DND-41 (cell line): ENCODE results near the gene SLC25A1.

Experiments used
- EZH2 ChIP-seq: IDR thresholded peaks from 3 replicates; pipeline ENCODE4 v1.6.1; 2012; ENCODE audit warnings: borderline replicate concordance, low read depth, mild to moderate bottlenecking, moderate library complexity, low read length, inconsistent platforms; ENCODE audit not compliant: severe bottlenecking
- TF ChIP-seq, protein P1 (sequence below): IDR thresholded peaks from 2 replicates; pipeline ENCODE4 v1.5.1; 2012; ENCODE audit warnings: borderline replicate concordance, low read length, moderate library complexity, mild to moderate bottlenecking; ENCODE audit not compliant: poor library complexity, severe bottlenecking; ENCODE audit errors: extremely low read depth

DNA sequence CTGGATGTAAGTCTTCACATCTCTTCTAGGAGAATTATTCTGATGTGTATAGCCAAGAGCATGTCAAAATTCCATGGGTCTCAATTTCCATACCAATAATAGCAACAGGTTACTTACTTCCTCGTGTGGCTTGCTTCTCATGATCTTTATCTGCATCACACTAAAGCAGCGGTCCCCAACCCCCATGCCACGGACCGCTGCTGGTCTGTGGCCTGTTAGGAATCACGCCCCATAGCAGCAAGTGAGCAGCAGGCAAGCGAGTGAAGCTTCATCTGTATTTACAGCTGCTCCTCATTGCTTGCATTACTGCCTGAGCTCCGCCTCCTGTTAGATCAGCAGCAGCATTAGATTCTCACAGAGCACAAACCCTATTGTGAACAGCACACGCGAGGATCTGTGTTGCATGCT, 28.9 kb upstream of the SLC25A1 start:
- TF ChIP-seq, protein P1, sequence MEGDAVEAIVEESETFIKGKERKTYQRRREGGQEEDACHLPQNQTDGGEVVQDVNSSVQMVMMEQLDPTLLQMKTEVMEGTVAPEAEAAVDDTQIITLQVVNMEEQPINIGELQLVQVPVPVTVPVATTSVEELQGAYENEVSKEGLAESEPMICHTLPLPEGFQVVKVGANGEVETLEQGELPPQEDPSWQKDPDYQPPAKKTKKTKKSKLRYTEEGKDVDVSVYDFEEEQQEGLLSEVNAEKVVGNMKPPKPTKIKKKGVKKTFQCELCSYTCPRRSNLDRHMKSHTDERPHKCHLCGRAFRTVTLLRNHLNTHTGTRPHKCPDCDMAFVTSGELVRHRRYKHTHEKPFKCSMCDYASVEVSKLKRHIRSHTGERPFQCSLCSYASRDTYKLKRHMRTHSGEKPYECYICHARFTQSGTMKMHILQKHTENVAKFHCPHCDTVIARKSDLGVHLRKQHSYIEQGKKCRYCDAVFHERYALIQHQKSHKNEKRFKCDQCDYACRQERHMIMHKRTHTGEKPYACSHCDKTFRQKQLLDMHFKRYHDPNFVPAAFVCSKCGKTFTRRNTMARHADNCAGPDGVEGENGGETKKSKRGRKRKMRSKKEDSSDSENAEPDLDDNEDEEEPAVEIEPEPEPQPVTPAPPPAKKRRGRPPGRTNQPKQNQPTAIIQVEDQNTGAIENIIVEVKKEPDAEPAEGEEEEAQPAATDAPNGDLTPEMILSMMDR = no peak
- TF ChIP-seq EZH2 = no peak
